AG04449 (cell line): ENCODE data around the gene KCNH1.
"Not testable (repeated sequence)": the region's sequence is repeated elsewhere in the genome, so short reads cannot be mapped to it uniquely, and the experiment has no call there.

Experiments
- CTCF ChIA-PET: fragments of 350-600 bp; formaldehyde crosslinking; extraction: SDS; loops from one replicate; lab custom pipeline; 2021; ENCODE audit warnings: antibody characterized with exemption; lab: Yijun Ruan, JAX
- POLR2A ChIA-PET: fragments of 400-600, 350-600 bp; formaldehyde crosslinking; extraction: SDS; loops from one replicate; lab custom pipeline; 2020; ENCODE audit warnings: antibody characterized with exemption, inconsistent platforms; lab: Yijun Ruan, JAX
- DNase-seq: peaks from one replicate; pipeline ENCODE4 v3.0.0-alpha.2; 2010; ENCODE audit warnings: low read depth, low spot score
- H3K4me3 ChIP-seq: 2 replicates; pipeline ENCODE4 v1.5.1; 2011; ENCODE audit warnings: low read depth, mild to moderate bottlenecking, control low read depth, low read length
- CTCF ChIP-seq: IDR thresholded peaks from one replicate; pipeline ENCODE4 v1.5.1; 2011; ENCODE audit warnings: mild to moderate bottlenecking, moderate library complexity, low read length, control low read depth, inconsistent platforms; ENCODE audit not compliant: insufficient read depth; ENCODE audit errors: missing control alignments

KCNH1 gene

GRCh38 chr1:211092955-211093354 is 41.0 kb downstream of the KCNH1 start:
- ChIA-PET POLR2A (no interaction called here), CTCF (no interaction called here)
- TF ChIP-seq CTCF = no peak
- H3K4me3 ChIP-seq = no peak overlapping the region
- no peak for DNase-seq

DNA sequence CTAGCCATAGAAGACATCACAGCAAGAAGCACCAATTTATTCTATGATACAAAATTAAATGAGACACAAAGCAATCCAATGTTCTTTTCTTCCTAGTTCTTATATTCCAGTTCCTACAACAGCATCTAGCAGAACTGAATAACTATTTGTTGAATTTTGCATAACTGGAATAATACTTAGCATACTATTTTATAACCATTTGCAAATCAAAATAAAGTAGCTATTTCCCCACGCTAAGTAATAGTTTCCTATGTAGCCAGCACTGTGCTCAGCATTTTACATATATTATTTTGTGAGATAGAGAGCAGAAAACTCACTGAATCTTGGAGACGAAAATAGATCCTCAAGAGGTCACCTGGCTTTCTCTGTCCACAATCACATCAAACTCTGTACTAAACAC is 42.1 kb downstream of the KCNH1 start:
- H3K4me3 ChIP-seq = no peak overlapping the region
- DNase-seq = no peak
- POLR2A ChIA-PET = no interaction called here
- no peak for TF ChIP-seq CTCF
- CTCF ChIA-PET = no interaction called here

GRCh38 chr1:211089536-211089935 is 44.4 kb downstream of the KCNH1 start:
- CTCF ChIA-PET = no interaction called here
- POLR2A ChIA-PET = no interaction called here
- H3K4me3 ChIP-seq = no peak overlapping the region
- no peak for DNase-seq
- TF ChIP-seq CTCF = no peak

GRCh38 chr1:211088156-211088555 is 45.8 kb downstream of the KCNH1 start:
- H3K4me3 ChIP-seq = no peak overlapping the region
- no peak for TF ChIP-seq CTCF
- DNase-seq = no peak
- ChIA-PET CTCF (no interaction called here), POLR2A (no interaction called here)

GRCh38 chr1:211082824-211083223 is 51.1 kb downstream of the KCNH1 start:
- DNase-seq = no peak
- ChIA-PET CTCF (no interaction called here), POLR2A (no interaction called here)
- no peak for TF ChIP-seq CTCF
- H3K4me3 ChIP-seq = no peak overlapping the region

DNA sequence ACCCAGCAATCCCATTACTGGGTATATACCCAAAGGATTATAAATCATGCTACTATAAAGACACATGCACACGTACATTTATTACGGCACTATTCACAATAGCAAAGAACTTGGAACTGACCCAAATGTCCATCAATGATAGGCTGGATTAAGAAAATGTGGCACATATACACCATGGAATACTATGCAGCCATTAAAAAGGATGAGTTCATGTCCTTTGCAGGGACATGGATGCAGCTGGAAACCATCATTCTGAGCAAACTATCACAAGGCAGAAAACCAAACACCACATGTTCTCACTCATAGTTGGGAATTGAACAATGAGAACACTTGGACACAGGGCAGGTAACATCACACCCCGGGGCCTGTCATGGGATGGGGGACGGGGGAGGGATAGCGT is 52.5 kb downstream of the KCNH1 start:
- CTCF ChIA-PET, H3K4me3 ChIP-seq, DNase-seq, POLR2A ChIA-PET: not testable (repeated sequence)

DNA sequence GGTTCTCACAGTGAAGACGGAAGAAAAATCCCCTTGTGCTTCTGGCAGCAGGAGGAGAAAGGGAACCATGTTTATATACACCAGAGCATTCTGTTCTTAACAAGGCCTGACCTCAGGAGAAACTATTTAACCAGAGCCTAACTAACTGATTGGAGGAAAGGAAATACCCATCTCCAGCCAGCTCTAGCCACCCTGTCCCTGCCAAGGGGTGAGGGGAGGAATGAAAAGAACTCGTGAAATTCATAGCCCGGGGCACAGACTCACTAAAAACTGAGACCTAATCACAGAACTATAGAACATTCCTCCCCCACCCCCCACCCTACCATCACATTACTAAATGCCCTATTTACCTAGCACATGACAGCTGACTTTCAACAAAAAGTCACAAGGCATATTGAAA is 65.0 kb downstream of the KCNH1 start:
- TF ChIP-seq CTCF = no peak
- ChIA-PET POLR2A (no interaction called here), CTCF (no interaction called here)
- no peak overlapping the region for H3K4me3 ChIP-seq
- no peak for DNase-seq
